SK-N-SH (cell line): ENCODE measurements around the gene COL20A1. TPM values are rescaled to one million over a fixed set of nuclear protein-coding genes. Genes with fewer than 3 reads are reported as not detected.

Experiments
- CTCF ChIA-PET: fragments of 300-600, 350-600 bp; formaldehyde crosslinking; extraction: SDS; loops from one replicate; lab custom pipeline; 2021; lab: Yijun Ruan, JAX
- POLR2A ChIA-PET: fragments of 350-600 bp; sonication (Branson Sonifier 250); formaldehyde crosslinking; extraction: SDS; loops from one replicate; lab custom pipeline; 2020; ENCODE audit warnings: antibody characterized with exemption, inconsistent platforms; lab: Yijun Ruan, JAX
- DNase-seq: peaks from one replicate; pipeline ENCODE4 v3.0.0; 2012
- H2AFZ ChIP-seq: fragments of 200-600 bp; sonication (generic); 2 replicates; pipeline ENCODE4 v1.8.1; 2016; ENCODE audit warnings: antibody characterized with exemption, mild to moderate bottlenecking, low read depth
- H3F3A ChIP-seq: fragments of 200-600 bp; sonication (generic); replicated peaks from 2 replicates; pipeline ENCODE3; 2016; ENCODE audit warnings: antibody characterized with exemption, mild to moderate bottlenecking; ENCODE audit not compliant: insufficient read depth
- H3K27ac ChIP-seq, 2 experiments: fragments of 200-500 bp in 1 of 2; fragments of 200-600 bp in 1 of 2; sonication (Bioruptor generic) in 1 of 2; sonication (generic), shearing (Covaris generic) in 1 of 2; 2 replicates each; pipeline versions ENCODE4 v1.5.1 to v1.6.1; 2014 to 2016; ENCODE audit warnings: low read depth in 2 of 2, inconsistent platforms in 1 of 2, low read length in 1 of 2, mild to moderate bottlenecking in 1 of 2, mixed read lengths in 1 of 2
- H3K27me3 ChIP-seq: fragments of 200-600 bp; sonication (generic), shearing (Covaris generic); 2 replicates; pipeline ENCODE4 v1.6.1; 2016; ENCODE audit warnings: mixed run types; ENCODE audit not compliant: insufficient read depth
- H3K36me3 ChIP-seq, 2 experiments: fragments of 200-500 bp in 1 of 2; fragments of 200-600 bp in 1 of 2; sonication (Bioruptor generic) in 1 of 2; sonication (generic) in 1 of 2; replicated peaks in 1 of 2; 2 replicates each; pipeline versions ENCODE3 to v1.5.1; 2014 to 2016; ENCODE audit warnings: low read length in 1 of 2, mild to moderate bottlenecking in 1 of 2; ENCODE audit not compliant: insufficient read depth in 2 of 2, control insufficient read depth in 1 of 2
- H3K4me1 ChIP-seq, 2 experiments: fragments of 200-500 bp in 1 of 2; fragments of 200-600 bp in 1 of 2; sonication (Bioruptor generic) in 1 of 2; sonication (generic), shearing (Covaris generic) in 1 of 2; 2 replicates each; pipeline versions ENCODE4 v1.5.1 to v1.6.1; 2014 to 2016; ENCODE audit warnings: low read depth in 1 of 2, low read length in 1 of 2, mixed run types in 1 of 2; ENCODE audit not compliant: insufficient read depth in 2 of 2, control insufficient read depth in 1 of 2
- H3K4me2 ChIP-seq: fragments of 200-600 bp; sonication (generic), shearing (Covaris generic); 2 replicates; pipeline ENCODE4 v1.6.1; 2017; ENCODE audit warnings: mixed run types
- H3K4me3 ChIP-seq, 2 experiments: fragments of 200-500 bp in 1 of 2; fragments of 200-600 bp in 1 of 2; sonication (Bioruptor generic) in 1 of 2; sonication (generic), shearing (Covaris generic) in 1 of 2; 2 replicates each; pipeline versions ENCODE4 v1.5.1 to v1.8.1; 2014 to 2016; ENCODE audit warnings: low read depth in 2 of 2, inconsistent platforms in 1 of 2, low read length in 1 of 2, mild to moderate bottlenecking in 1 of 2, mixed read lengths in 1 of 2, moderate library complexity in 1 of 2
- H3K79me2 ChIP-seq: fragments of 200-600 bp; sonication (generic); 2 replicates; pipeline ENCODE4 v1.8.1; 2017; ENCODE audit warnings: mild to moderate bottlenecking; ENCODE audit not compliant: insufficient read depth
- H3K9ac ChIP-seq: fragments of 200-600 bp; sonication (generic); 2 replicates; pipeline ENCODE4 v1.6.1; 2017; ENCODE audit warnings: mixed run types
- H3K9me2 ChIP-seq: fragments of 200-600 bp; sonication (generic); 2 replicates; pipeline ENCODE4 v1.6.1; 2017; ENCODE audit warnings: mixed run types
- H3K9me3 ChIP-seq: fragments of 200-600 bp; sonication (generic); 2 replicates; pipeline ENCODE4 v1.6.1; 2017; ENCODE audit warnings: mixed run types, mild to moderate bottlenecking, moderate library complexity
- H4K20me1 ChIP-seq: fragments of 200-600 bp; sonication (generic); 2 replicates; pipeline ENCODE4 v1.6.1; 2017; ENCODE audit warnings: mild to moderate bottlenecking, mixed run types; ENCODE audit not compliant: insufficient read depth
- EP300 ChIP-seq, 2 experiments: IDR thresholded peaks; 2 replicates each; pipeline versions ENCODE4 v1.4.0 to v1.6.1; 2012; ENCODE audit warnings: borderline replicate concordance in 1 of 2, low read depth in 1 of 2, low read length in 1 of 2
- FOSL2 ChIP-seq: IDR thresholded peaks from 2 replicates; pipeline ENCODE4 v1.4.0; 2012; ENCODE audit warnings: low read depth, mild to moderate bottlenecking, moderate library complexity, borderline replicate concordance
- FOXJ3 ChIP-seq: sonication (generic); formaldehyde crosslinking; IDR thresholded peaks from 2 replicates; pipeline ENCODE4 v1.5.1; 2020; ENCODE audit warnings: mild to moderate bottlenecking, missing genetic modification reagents
- GABPA ChIP-seq: IDR thresholded peaks from 2 replicates; pipeline ENCODE4 v1.4.0; 2012; ENCODE audit warnings: low read depth, mild to moderate bottlenecking
- NFIC ChIP-seq: IDR thresholded peaks from 2 replicates; pipeline ENCODE4 v1.4.0; 2012; ENCODE audit warnings: borderline replicate concordance
- PBX3 ChIP-seq: IDR thresholded peaks from 2 replicates; pipeline ENCODE4; 2012
- SIN3A ChIP-seq: IDR thresholded peaks from 2 replicates; pipeline ENCODE4 v1.6.1; 2012; ENCODE audit warnings: low read depth, mild to moderate bottlenecking, low read length, moderate library complexity, borderline replicate concordance
- TAF1 ChIP-seq: IDR thresholded peaks from 2 replicates; pipeline ENCODE4 v1.6.1; 2012; ENCODE audit warnings: low read depth, mild to moderate bottlenecking, low read length, moderate library complexity, borderline replicate concordance
- TCF12 ChIP-seq: IDR thresholded peaks from 2 replicates; pipeline ENCODE4 v1.4.0; 2012
- TEAD4 ChIP-seq: IDR thresholded peaks from 2 replicates; pipeline ENCODE4 v1.4.0; 2012; ENCODE audit warnings: mild to moderate bottlenecking, borderline replicate concordance; ENCODE audit not compliant: insufficient read depth
- USF1 ChIP-seq: IDR thresholded peaks from 2 replicates; pipeline ENCODE4 v1.4.0; 2012; ENCODE audit warnings: low read depth, borderline replicate concordance
- WGBS: methylation state at CpG from one replicate; pipeline ENCODE4 v1.1.6; 2017; ENCODE audit warnings: low lambda C conversion rate; 5-methylcytosine and 5-hydroxymethylcytosine counted together
- polyA plus RNA-seq, 3 experiments: library from polyadenylated mRNA; depleted of rRNA; stranded (reverse); fragments of >200 nt; gene quantifications; 2 replicates each; pipeline ENCODE4 v1.2.3, GENCODE V29; 2012

Gene COL20A1
- polyA plus RNA-seq, 1 of the 3 experiments (the other 2 are of a cell fraction) = not detected

- H3K36me3 ChIP-seq = no peaks in the 10 kb centered on the region
- peak; percentile 56 for DNase-seq
- CTCF ChIA-PET = interaction anchor here (0.5 to 15.6 kb wide), 6 partner anchors 8 to 1204 kb away, joined by 3 to 168 read pairs (median 8); partner anchors contain the start of gene NKAIN4
- H3F3A ChIP-seq = no peaks in the 10 kb centered on the region
- no peak overlapping the region for H3K27ac ChIP-seq
- no peaks in the 10 kb centered on the region for H3K9me3 ChIP-seq
- H4K20me1 ChIP-seq = no peaks in the 10 kb centered on the region
- no peak for TF ChIP-seq TCF12
- TF ChIP-seq USF1 = peak; percentile 39; the same call in 1 of the 2 replicates
- no peak for TF ChIP-seq PBX3
- no peak for TF ChIP-seq GABPA
- TF ChIP-seq FOXJ3 (CRISPR knock-in tag) = no peak
- no peak for TF ChIP-seq TEAD4
- POLR2A ChIA-PET = no interaction called here
- WGBS = 61% methylated on average over 39 of the region's 50 CpGs
- no peak overlapping the region for H3K9ac ChIP-seq
- no peak overlapping the region for H2AFZ ChIP-seq
- peaks cover 4% of the 10 kb centered on the region; the same call in 1 of the 2 replicates for H3K27me3 ChIP-seq
- H3K4me2 ChIP-seq = no peak overlapping the region
- H3K4me3 ChIP-seq = no peak overlapping the region
- H3K9me2 ChIP-seq = no peaks in the 10 kb centered on the region
- H3K79me2 ChIP-seq = no peaks in the 10 kb centered on the region
- peaks cover 0 to 4% of the 10 kb centered on the region in 2 experiments; a peak in 1 of 4 replicates for H3K4me1 ChIP-seq
These were observed 46.3 kb upstream of the COL20A1 start for GRCh38 chr20:63246490-63247288.

GRCh38 chr20:63247671-63248228 lies 45.2 kb upstream of the COL20A1 start:
- DNase-seq = no peak
- Histone ChIP-seq H3K27me3 (peaks cover 15% of the 10 kb centered on the region; the same call in 1 of the 2 replicates), H3F3A (no peaks in the 10 kb centered on the region), H3K9ac (no peak overlapping the region), H4K20me1 (no peaks in the 10 kb centered on the region), H3K9me2 (no peaks in the 10 kb centered on the region), H3K4me2 (no peak overlapping the region), H3K4me3 (no peak overlapping the region), H2AFZ (no peak overlapping the region), H3K4me1 (peaks cover 0 to 4% of the 10 kb centered on the region in 2 experiments; a peak in 1 of 4 replicates), H3K27ac (no peak overlapping the region), H3K9me3 (no peaks in the 10 kb centered on the region), H3K79me2 (no peaks in the 10 kb centered on the region), H3K36me3 (no peaks in the 10 kb centered on the region)
- ChIA-PET CTCF (interaction anchor here (0.9 to 15.6 kb wide), 3 partner anchors 23 to 64 kb away, joined by 3 to 168 read pairs (median 11); no protein-coding TSS in a partner anchor), POLR2A (no interaction called here)
- no peak for TF ChIP-seq FOXJ3 (CRISPR knock-in tag)
- no peak for TF ChIP-seq NFIC
- TF ChIP-seq SIN3A = no peak
- no peak for TF ChIP-seq EP300 (IDR thresholded peaks at IDR 0.05; ENCODE audit: borderline replicate concordance in 1 of 2, low read depth in 1 of 2, low read length in 1 of 2)
- no peak for TF ChIP-seq TEAD4
- no peak for TF ChIP-seq TAF1
- no peak for TF ChIP-seq FOSL2
- WGBS = 75% methylated on average over 4 of the region's 24 CpGs
